A549 (cell line): ENCODE results near the gene PSAPL1. TPM values are rescaled to one million over a fixed set of nuclear protein-coding genes. Genes with fewer than 3 reads are reported as not detected.

Experiments used
- ATAC-seq, 2 experiments: fragments of 200-7000 bp in 1 of 2; fragments of >200 bp in 1 of 2; cut with Nextera tagmentation in 1 of 2; cut with Tn5 transposase in 1 of 2; 3 replicates each; pipeline versions ENCODE4 v1.8.0 to v1.9.1; 2018 to 2020; ENCODE audit warnings: mild to moderate bottlenecking in 1 of 2, moderate library complexity in 1 of 2
- CTCF ChIA-PET: fragments of 300-600 bp; sonication (Branson Sonifier 250); formaldehyde crosslinking; extraction: SDS; loops from one replicate; lab custom pipeline; 2021; ENCODE audit warnings: antibody characterized with exemption, inconsistent platforms; lab: Yijun Ruan, JAX
- POLR2A ChIA-PET: fragments of 350-600 bp; formaldehyde crosslinking; extraction: SDS; loops from one replicate; lab custom pipeline; 2021; ENCODE audit warnings: antibody characterized with exemption, inconsistent platforms; lab: Yijun Ruan, JAX
- DNase-seq, 2 experiments: peaks; one replicate each; pipeline versions ENCODE4 v3.0.0 to v3.0.0-alpha.2; 2011 to 2016; ENCODE audit warnings: low read depth in 1 of 2, low spot score in 1 of 2
- FAIRE-seq: peaks from 2 replicates; lab custom pipeline; 2011; peaks lifted over from hg19 to GRCh38; lab: Jason Lieb, UNC
- H3K27ac ChIP-seq, 2 experiments: fragments of >200 bp; sonication (Bioruptor Twin); formaldehyde crosslinking; 3 replicates each; pipeline ENCODE4 v1.5.1; 2016 to 2017
- H3K4me1 ChIP-seq: fragments of >200 bp; sonication (Bioruptor Twin); formaldehyde crosslinking; 3 replicates; pipeline ENCODE4 v1.6.1; 2016
- H3K4me2 ChIP-seq: fragments of >200 bp; sonication (Bioruptor Twin); formaldehyde crosslinking; 3 replicates; pipeline ENCODE4 v1.6.1; 2016
- H3K4me3 ChIP-seq: fragments of >200 bp; sonication (Bioruptor Twin); formaldehyde crosslinking; 3 replicates; pipeline ENCODE4 v1.5.1; 2016
- H3K9me3 ChIP-seq: fragments of >200 bp; sonication (Bioruptor Twin); formaldehyde crosslinking; 3 replicates; pipeline ENCODE4 v1.6.1; 2016
- BHLHE40 ChIP-seq: IDR thresholded peaks from 2 replicates; pipeline ENCODE4 v1.6.1; 2012; ENCODE audit warnings: low read depth, low read length, inconsistent platforms
- CBX2 ChIP-seq: fragments of 200-600 bp; sonication (generic); IDR thresholded peaks from 2 replicates; pipeline ENCODE4 v1.6.1; 2016; ENCODE audit warnings: low read depth, mild to moderate bottlenecking, borderline replicate concordance
- CEBPB ChIP-seq, 2 experiments: fragments of >200 bp in 1 of 2; sonication (Bioruptor Twin) in 1 of 2; formaldehyde crosslinking in 1 of 2; IDR thresholded peaks; 2 replicates each; pipeline ENCODE4 v1.6.1; 2012 to 2016
- CHD2 ChIP-seq: fragments of 150-350 bp; IDR thresholded peaks from 2 replicates; pipeline ENCODE4 v1.6.1; 2014; ENCODE audit warnings: low read length; ENCODE audit not compliant: partially characterized antibody
- CHD4 ChIP-seq: fragments of 200-600 bp; sonication (generic); IDR thresholded peaks from 2 replicates; pipeline ENCODE4 v1.6.1; 2016; ENCODE audit warnings: antibody characterized with exemption, mild to moderate bottlenecking, borderline replicate concordance
- E2F6 ChIP-seq: IDR thresholded peaks from 2 replicates; pipeline ENCODE4 v1.6.1; 2012; ENCODE audit warnings: low read depth, borderline replicate concordance
- EHMT2 ChIP-seq: fragments of 200-600 bp; sonication (generic); IDR thresholded peaks from 2 replicates; pipeline ENCODE4 v1.6.1; 2016; ENCODE audit warnings: antibody characterized with exemption, low read depth, mild to moderate bottlenecking, moderate library complexity
- FOSB ChIP-seq: fragments of 250-450 bp; sonication (Bioruptor Pico); IDR thresholded peaks from 2 replicates; pipeline ENCODE4 v1.5.0; 2020; ENCODE audit warnings: mild to moderate bottlenecking, moderate library complexity
- FOXS1 ChIP-seq: fragments of 250-450 bp; sonication (Bioruptor Pico); IDR thresholded peaks from 2 replicates; pipeline ENCODE4 v1.5.0; 2020; ENCODE audit warnings: mild to moderate bottlenecking, moderate library complexity
- HOXA7 ChIP-seq: fragments of 250-450 bp; sonication (Bioruptor Pico); IDR thresholded peaks from 2 replicates; pipeline ENCODE4 v1.5.0; 2020; ENCODE audit warnings: mild to moderate bottlenecking, moderate library complexity
- HOXB5 ChIP-seq: fragments of 250-450 bp; sonication (Bioruptor Pico); IDR thresholded peaks from 2 replicates; pipeline ENCODE4 v1.5.0; 2020; ENCODE audit warnings: mild to moderate bottlenecking, moderate library complexity
- JUN ChIP-seq, 2 experiments: fragments of >200 bp; sonication (Bioruptor Twin); formaldehyde crosslinking; IDR thresholded peaks; 2 replicates in 1 of 2; 3 replicates in 1 of 2; pipeline ENCODE4 v1.6.1; 2016 to 2017
- MAZ ChIP-seq: fragments of 150-350 bp; IDR thresholded peaks from 2 replicates; pipeline ENCODE4 v1.6.1; 2014; ENCODE audit warnings: antibody characterized with exemption, low read depth, low read length, borderline replicate concordance
- MYC ChIP-seq: IDR thresholded peaks from 2 replicates; pipeline ENCODE4 v1.6.1; 2012; ENCODE audit warnings: mild to moderate bottlenecking, inconsistent platforms, low read length, improper control_type of control experiment, borderline replicate concordance
- NPAS2 ChIP-seq: fragments of 250-450 bp; sonication (Bioruptor Pico); IDR thresholded peaks from 2 replicates; pipeline ENCODE4 v1.8.0; 2022; ENCODE audit warnings: mild to moderate bottlenecking, moderate library complexity, borderline replicate concordance
- NR3C1 ChIP-seq: fragments of >200 bp; sonication (Bioruptor Twin); formaldehyde crosslinking; IDR thresholded peaks from 3 replicates; pipeline ENCODE4 v1.6.1; 2017
- PBX3 ChIP-seq: IDR thresholded peaks from 2 replicates; pipeline ENCODE4 v1.6.1; 2012
- POLR2A ChIP-seq: IDR thresholded peaks from 2 replicates; pipeline ENCODE4 v1.6.1; 2012; ENCODE audit warnings: mild to moderate bottlenecking, low read length
- REST ChIP-seq: fragments of 200-600 bp; sonication (generic); IDR thresholded peaks from 2 replicates; pipeline ENCODE4 v1.6.1; 2016; ENCODE audit warnings: antibody characterized with exemption, mild to moderate bottlenecking, moderate library complexity
- SREBF2 ChIP-seq: fragments of 450-650 bp; IDR thresholded peaks from 2 replicates; pipeline ENCODE4 v1.6.1; 2014; ENCODE audit warnings: mild to moderate bottlenecking, moderate library complexity
- USF2 ChIP-seq: fragments of 450-650 bp; IDR thresholded peaks from 2 replicates; pipeline ENCODE4 v1.6.1; 2014; ENCODE audit warnings: antibody characterized with exemption
- WGBS: methylation state at CpG from one replicate; pipeline ENCODE4 v1.1.6; 2017; ENCODE audit errors: missing lambda C conversion rate; 5-methylcytosine and 5-hydroxymethylcytosine counted together
- polyA plus RNA-seq, 4 experiments: library from polyadenylated mRNA; depleted of rRNA in 3 of 4; stranded (reverse); fragments of >200 nt; fragmentation: RNase III in 1 of 4; extraction: RNeasy Plus Mini Kit Qiagen cat#74134 plus additional on column Dnase treatment in 1 of 4; gene quantifications; 2 replicates in 3 of 4; 3 replicates in 1 of 4; pipeline ENCODE4 v1.2.3, GENCODE V29; 2011 to 2017
- small RNA-seq, 6 experiments: library from RNA; depleted of rRNA; stranded (forward); fragments of <200 nt; gene quantifications; one replicate each; pipeline ENCODE3, GENCODE V24; 2012

PSAPL1 gene
- polyA plus RNA-seq, 2 of the 4 experiments (the other 2 are of a cell fraction) = 0.04 to 0.05 TPM

GRCh38 chr4:7381890-7382633, 52.7 kb downstream of the PSAPL1 start:
- WGBS = 68% methylated on average over 9 of the region's 9 CpGs
- Histone ChIP-seq H3K9me3 (no peaks in the 10 kb centered on the region), H3K4me2 (no peak overlapping the region), H3K4me3 (no peak overlapping the region), H3K4me1 (no peaks in the 10 kb centered on the region), H3K27ac (no peak overlapping the region)
- FAIRE-seq = no peak
- no peak for ATAC-seq
- TF ChIP-seq EHMT2 = no peak
- no peak for TF ChIP-seq BHLHE40
- no peak for TF ChIP-seq HOXA7 (CRISPR knock-in tag)
- no peak for TF ChIP-seq USF2
- TF ChIP-seq CEBPB (IDR thresholded peaks at IDR 0.05) = no peak
- no peak for TF ChIP-seq SREBF2
- TF ChIP-seq MYC = no peak
- TF ChIP-seq FOXS1 (CRISPR knock-in tag) = no peak
- TF ChIP-seq NPAS2 (CRISPR knock-in tag) = no peak
- no peak for TF ChIP-seq CBX2
- no peak for TF ChIP-seq JUN (IDR thresholded peaks at IDR 0.05)
- TF ChIP-seq POLR2A = no peak
- no peak for TF ChIP-seq NR3C1
- TF ChIP-seq MAZ = no peak
- TF ChIP-seq CHD4 = no peak
- no peak for TF ChIP-seq E2F6
- TF ChIP-seq REST = no peak
- no peak for TF ChIP-seq CHD2
- ChIA-PET CTCF (interaction anchor here (0.9 to 1.1 kb wide), 2 partner anchors 10 to 37 kb away, joined by 3 read pairs; no protein-coding TSS in a partner anchor), POLR2A (no interaction called here)
- no peak for DNase-seq

GRCh38 chr4:7381221-7381889, 53.4 kb downstream of the PSAPL1 start:
- Histone ChIP-seq H3K4me2 (no peak overlapping the region), H3K4me3 (no peak overlapping the region), H3K9me3 (no peaks in the 10 kb centered on the region), H3K27ac (no peak overlapping the region), H3K4me1 (no peaks in the 10 kb centered on the region)
- no peak for FAIRE-seq
- DNase-seq = no peak
- 72% methylated on average over 8 of the region's 9 CpGs for WGBS
- ATAC-seq = no peak
- no peak for TF ChIP-seq FOSB (CRISPR knock-in tag)
- TF ChIP-seq PBX3 = no peak
- no peak for TF ChIP-seq CBX2
- no peak for TF ChIP-seq HOXB5 (CRISPR knock-in tag)
- CTCF ChIA-PET = interaction anchor here (0.9 to 1.1 kb wide), 3 partner anchors 10 to 189 kb away, joined by 3 to 5 read pairs (median 3); no protein-coding TSS in a partner anchor
- POLR2A ChIA-PET = no interaction called here

Small RNA genes lying within 50 kb of the gene (small RNA-seq; reads per million reads assigned to genes)
- 0 reads per million in 6 experiments for gene MIR4274

Other genes with a start within 250 kb of the PSAPL1 start
- gene SORCS2, start 242.4 kb downstream of the PSAPL1 start, polyA plus RNA-seq (2011; rRNA removed) = 1.4 and 2.3 TPM in 2 replicates
- gene SORCS2, start 242.4 kb downstream of the PSAPL1 start, polyA plus RNA-seq (2017; fragmentation: RNase III; extraction: RNeasy Plus Mini Kit Qiagen cat#74134 plus additional on column Dnase treatment) = 4.3 to 5.1 TPM (median 4.6 TPM) in 3 replicates